Stomach (tissue), 9 donors: ENCODE data around the gene TRPM1. TPM values are rescaled to one million over a fixed set of nuclear protein-coding genes. Genes with fewer than 3 reads are reported as not detected.

ENCODE experiments used
- DNase-seq, 2 donors: peaks; one replicate each; pipeline versions ENCODE4 v3.0.0 to v3.0.0-alpha.2; 2013 to 2019
- H3K27ac ChIP-seq, 5 donors: fragments of 200-600 bp in 4 of 5; sonication (generic) in 4 of 5; one replicate each; pipeline ENCODE4 v1.5.1; 2013 to 2019; ENCODE audit warnings: mild to moderate bottlenecking in 1 of 5, moderate library complexity in 1 of 5
- H3K27me3 ChIP-seq, 3 donors: fragments of 200-600 bp; sonication (generic); one replicate each; pipeline ENCODE4 v1.5.1; 2017 to 2019; ENCODE audit warnings: mixed run types in 1 of 3
- H3K36me3 ChIP-seq, 4 donors: fragments of 200-600 bp; sonication (generic); 1 replicate in 3 of 4; 2 replicates in 1 of 4; pipeline ENCODE4 v1.5.1; 2016 to 2019
- H3K4me1 ChIP-seq, 4 donors: fragments of 200-600 bp; sonication (generic); one replicate each; pipeline ENCODE4 v1.5.1; 2016 to 2019
- H3K4me3 ChIP-seq, 4 donors: fragments of 200-600 bp; sonication (generic) in 3 of 4; one replicate each; pipeline ENCODE4 v1.5.1; 2016 to 2019; ENCODE audit warnings: mild to moderate bottlenecking in 1 of 4
- H3K9me3 ChIP-seq, 4 donors: fragments of 200-600 bp; sonication (generic); one replicate each; pipeline ENCODE4 v1.5.1; 2016 to 2019
- EP300 ChIP-seq: sonication (generic); formaldehyde crosslinking; IDR thresholded peaks from one replicate; pipeline ENCODE4 v1.6.1; 2017; ENCODE audit warnings: antibody characterized with exemption
- POLR2A ChIP-seq, 4 donors: fragments of 450-650 bp; IDR thresholded peaks; one replicate each; pipeline ENCODE4 v1.6.1; 2016; ENCODE audit warnings: antibody characterized with exemption in 4 of 4, control low read depth in 2 of 4, mild to moderate bottlenecking in 1 of 4, moderate library complexity in 1 of 4
- POLR2AphosphoS5 ChIP-seq, 3 donors: sonication (generic); formaldehyde crosslinking; IDR thresholded peaks; one replicate each; pipeline ENCODE4 v1.6.1; 2016; ENCODE audit warnings: antibody characterized with exemption in 3 of 3
- WGBS, 5 donors: extraction: QIAGEN DNeasy Blood & Tissue Kit in 3 of 5; methylation state at CpG; one replicate each; pipeline versions ENCODE4 v1.1.5 to v1.1.7; 2013 to 2018; 5-methylcytosine and 5-hydroxymethylcytosine counted together
- intact Hi-C: fragments of 100-400 bp; cut with DNase I; formaldehyde crosslinking; loops from one replicate; pipeline ENCODE4 v1.15.1; 2023; ENCODE audit warnings: low total_unique reads
- polyA plus RNA-seq, 3 donors: library from polyadenylated mRNA; stranded (reverse); fragments of 200-250 nt; gene quantifications; one replicate each; pipeline ENCODE4 v1.2.3, GENCODE V29; 2013
- total RNA-seq, 5 donors: library from RNA; depleted of rRNA; stranded (reverse); fragments of >200 nt; gene quantifications; one replicate each; pipeline versions ENCODE4 v1.1.0 to v1.2.3, GENCODE V29; 2014 to 2016
- TF ChIP-seq, protein P1 (sequence below), 7 experiments: fragments of 450-650 bp in 4 of 7; fragments of 200-600 bp in 3 of 7; sonication (generic) in 3 of 7; IDR thresholded peaks; one replicate each; pipeline ENCODE4 v1.5.1; 2016 to 2019; ENCODE audit warnings: antibody characterized with exemption in 7 of 7, control low read depth in 2 of 7, mild to moderate bottlenecking in 1 of 7
- donor health status: healthy with polysubstance abuse.
- donor health status: Bipolar disorder and iron deficiency.
- donor health status: healthy.

The TRPM1 gene
- total and polyA plus RNA-seq, 8 donors: 0.15 TPM; not detected in 7

DNA sequence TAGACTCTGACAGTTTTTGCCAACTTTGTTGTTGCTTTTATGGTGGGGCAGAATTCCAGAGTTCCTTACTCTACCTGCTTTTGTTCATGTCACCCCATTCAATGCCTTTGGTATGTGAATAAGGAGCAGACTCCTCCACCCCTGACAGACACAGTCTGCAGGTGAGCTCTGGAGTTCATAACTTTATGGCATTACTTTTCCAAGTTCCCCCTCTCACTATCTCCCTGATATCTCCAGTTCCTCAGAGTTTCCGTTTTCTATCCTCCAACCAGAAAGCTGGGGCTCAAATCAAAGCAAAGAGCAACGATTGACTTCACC, 87.0 kb downstream of the TRPM1 start:
- H3K27me3 ChIP-seq: no peaks in the 10 kb centered on the region
- peaks cover 0 to 7% (median 1%) of the 10 kb centered on the region in 4 donors for H3K4me1 ChIP-seq
- intact Hi-C loops: no loop called here
- H3K36me3 ChIP-seq: no peaks in the 10 kb centered on the region
- no peak for DNase-seq
- TF ChIP-seq POLR2AphosphoS5 (IDR thresholded peaks at IDR 0.05) (no peak), POLR2A (IDR thresholded peaks at IDR 0.05) (no peak)
- WGBS, 5 donors: 21 to 67% (median 36%) methylated on average over 2 of the region's 2 CpGs
- no peak overlapping the region for H3K4me3 ChIP-seq
- peaks cover 0 to 25% (median 14%) of the 10 kb centered on the region in 4 donors for H3K9me3 ChIP-seq
- H3K27ac ChIP-seq: peak overlapping the region in 3 of 5 donors; percentile 20 to 39 (median 38)

DNA sequence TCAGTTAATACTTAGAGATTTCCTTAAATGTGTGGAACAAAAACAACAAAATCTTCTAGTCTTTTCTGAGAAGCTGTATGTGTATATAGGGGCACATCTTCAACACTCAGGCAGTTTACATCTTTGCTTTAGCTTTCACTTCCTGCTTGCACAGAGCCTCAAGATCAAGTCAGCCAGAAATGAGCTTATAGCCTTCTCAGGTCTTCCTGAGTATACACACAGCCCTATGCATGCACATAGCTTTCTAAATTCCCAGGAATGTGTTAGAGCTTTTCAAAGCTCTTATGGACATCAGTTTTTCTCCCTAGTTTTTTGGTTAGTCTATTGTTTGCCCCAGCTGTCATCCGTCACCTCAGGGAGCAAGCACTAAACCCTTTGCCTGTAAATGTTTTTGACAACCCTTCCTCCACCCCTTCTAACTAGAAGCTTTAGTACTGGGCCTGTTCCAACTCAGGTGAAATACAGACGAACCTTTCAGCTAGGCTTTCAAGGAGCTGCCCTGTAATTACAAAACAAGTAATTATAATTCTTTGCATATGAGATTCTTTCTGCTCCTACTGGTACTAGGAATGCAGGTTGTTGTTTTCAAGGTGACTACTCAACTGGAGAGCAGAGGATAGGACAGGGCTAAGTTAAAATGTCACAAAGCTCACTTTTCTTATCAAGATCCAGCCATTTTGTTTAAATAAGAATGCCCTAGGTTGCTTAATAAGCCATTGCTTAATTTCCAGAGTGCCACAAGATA, 87.5 kb downstream of the TRPM1 start:
- WGBS, 5 donors: 25 to 48% (median 29%) methylated on average over 2 of the region's 2 CpGs
- DNase-seq: peak in 1 of 2 donors; percentile 35
- intact Hi-C loops: no loop called here
- Histone ChIP-seq H3K9me3 (peaks cover 0 to 25% (median 14%) of the 10 kb centered on the region in 4 donors), H3K36me3 (no peaks in the 10 kb centered on the region), H3K27me3 (no peaks in the 10 kb centered on the region), H3K27ac (peak overlapping the region in 2 of 5 donors; percentile 20 to 39), H3K4me3 (no peak overlapping the region), H3K4me1 (peaks cover 0 to 7% (median 1%) of the 10 kb centered on the region in 4 donors)
- TF ChIP-seq, protein P1, sequence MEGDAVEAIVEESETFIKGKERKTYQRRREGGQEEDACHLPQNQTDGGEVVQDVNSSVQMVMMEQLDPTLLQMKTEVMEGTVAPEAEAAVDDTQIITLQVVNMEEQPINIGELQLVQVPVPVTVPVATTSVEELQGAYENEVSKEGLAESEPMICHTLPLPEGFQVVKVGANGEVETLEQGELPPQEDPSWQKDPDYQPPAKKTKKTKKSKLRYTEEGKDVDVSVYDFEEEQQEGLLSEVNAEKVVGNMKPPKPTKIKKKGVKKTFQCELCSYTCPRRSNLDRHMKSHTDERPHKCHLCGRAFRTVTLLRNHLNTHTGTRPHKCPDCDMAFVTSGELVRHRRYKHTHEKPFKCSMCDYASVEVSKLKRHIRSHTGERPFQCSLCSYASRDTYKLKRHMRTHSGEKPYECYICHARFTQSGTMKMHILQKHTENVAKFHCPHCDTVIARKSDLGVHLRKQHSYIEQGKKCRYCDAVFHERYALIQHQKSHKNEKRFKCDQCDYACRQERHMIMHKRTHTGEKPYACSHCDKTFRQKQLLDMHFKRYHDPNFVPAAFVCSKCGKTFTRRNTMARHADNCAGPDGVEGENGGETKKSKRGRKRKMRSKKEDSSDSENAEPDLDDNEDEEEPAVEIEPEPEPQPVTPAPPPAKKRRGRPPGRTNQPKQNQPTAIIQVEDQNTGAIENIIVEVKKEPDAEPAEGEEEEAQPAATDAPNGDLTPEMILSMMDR (IDR thresholded peaks at IDR 0.05): no peak
- TF ChIP-seq POLR2A (IDR thresholded peaks at IDR 0.05) (no peak), EP300 (no peak), POLR2AphosphoS5 (IDR thresholded peaks at IDR 0.05) (no peak)

DNA sequence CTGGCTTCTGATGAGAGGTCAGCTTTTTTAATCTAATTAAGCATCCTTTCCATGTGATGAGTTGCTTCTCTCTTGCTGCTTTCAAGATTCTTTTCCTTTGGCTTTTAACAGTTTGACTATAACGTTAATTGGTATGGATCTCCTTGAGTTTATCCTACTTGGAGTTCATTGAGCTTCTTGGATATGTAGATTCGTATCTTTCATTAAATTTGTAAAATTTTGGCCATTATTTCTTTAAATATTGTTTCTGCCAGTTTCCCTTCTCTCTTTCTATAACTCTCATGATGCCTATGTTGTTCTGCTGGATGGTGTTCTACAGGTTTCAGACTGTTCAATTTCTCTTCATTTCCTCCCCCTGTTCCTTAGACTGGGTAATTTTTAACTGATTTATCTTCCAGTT, 89.1 kb downstream of the TRPM1 start:
- H3K27me3 ChIP-seq: no peaks in the 10 kb centered on the region
- no peaks in the 10 kb centered on the region for H3K36me3 ChIP-seq
- H3K9me3 ChIP-seq: peaks cover 0 to 25% (median 14%) of the 10 kb centered on the region in 4 donors
- intact Hi-C loops: no loop called here
- H3K27ac ChIP-seq: no peak overlapping the region
- TF ChIP-seq POLR2AphosphoS5 (IDR thresholded peaks at IDR 0.05): no peak
- TF ChIP-seq, protein P1 (IDR thresholded peaks at IDR 0.05): no peak
- no peak for TF ChIP-seq EP300
- no peak for TF ChIP-seq POLR2A (IDR thresholded peaks at IDR 0.05)
- no peak for DNase-seq
- H3K4me1 ChIP-seq: peaks cover 0 to 7% (median 1%) of the 10 kb centered on the region in 4 donors
- WGBS, 5 donors: 69 to 94% (median 91%) methylated on average over 2 of the region's 2 CpGs
- H3K4me3 ChIP-seq: no peak overlapping the region

DNA sequence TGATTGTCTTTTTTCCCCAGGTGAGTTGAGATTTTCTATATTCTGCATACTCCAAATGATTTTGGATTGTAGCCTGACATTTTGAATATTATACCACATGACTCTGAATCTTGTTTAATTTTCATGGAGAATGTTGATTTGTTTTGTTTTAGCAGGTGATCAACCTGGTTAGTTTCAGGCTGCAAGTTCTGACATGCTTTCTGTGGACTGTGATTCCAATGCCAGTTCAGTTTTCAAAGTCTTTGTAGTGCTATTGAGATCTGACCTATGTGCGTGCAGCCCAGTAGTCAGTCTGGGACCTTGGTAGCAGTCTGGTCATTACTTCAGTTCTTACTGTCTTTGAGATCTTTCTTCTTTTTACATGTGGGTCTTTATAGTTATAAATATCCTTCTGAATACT, 91.5 kb downstream of the TRPM1 start:
- no peaks in the 10 kb centered on the region for H3K27me3 ChIP-seq
- no peak overlapping the region for H3K27ac ChIP-seq
- no peaks in the 10 kb centered on the region for H3K36me3 ChIP-seq
- intact Hi-C loops: no loop called here
- no peak overlapping the region for H3K4me3 ChIP-seq
- 85 to 97% (median 93%) methylated on average over 1 of the region's 1 CpG for WGBS, 5 donors
- TF ChIP-seq, protein P1 (IDR thresholded peaks at IDR 0.05): no peak
- TF ChIP-seq POLR2A (IDR thresholded peaks at IDR 0.05) (no peak), POLR2AphosphoS5 (IDR thresholded peaks at IDR 0.05) (no peak), EP300 (no peak)
- H3K4me1 ChIP-seq: peaks cover 0 to 7% (median 2%) of the 10 kb centered on the region in 4 donors
- DNase-seq: no peak
- peaks cover 0 to 25% (median 14%) of the 10 kb centered on the region in 4 donors for H3K9me3 ChIP-seq

DNA sequence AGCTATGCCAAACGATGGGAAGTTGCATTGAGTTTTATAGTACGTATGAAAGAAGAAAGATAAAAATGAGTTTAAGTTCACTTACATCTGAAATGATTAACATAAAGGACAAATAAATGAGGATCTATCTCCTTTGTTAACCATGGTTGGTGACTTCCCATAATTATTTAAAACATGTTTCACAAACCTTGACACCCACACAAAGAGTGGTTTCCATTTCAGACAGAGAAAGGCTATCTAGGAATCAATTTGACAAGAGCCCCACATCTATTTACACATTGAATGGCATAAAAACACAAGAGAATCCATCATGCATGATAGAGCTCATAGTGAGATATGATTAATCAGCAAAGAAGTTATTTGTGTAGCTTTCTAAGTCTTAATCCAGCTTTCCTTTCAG, 95.9 kb downstream of the TRPM1 start:
- DNase-seq: no peak
- no peak overlapping the region for H3K27ac ChIP-seq
- no peaks in the 10 kb centered on the region for H3K9me3 ChIP-seq
- peaks cover 0 to 10% (median 0%) of the 10 kb centered on the region in 4 donors for H3K4me1 ChIP-seq
- TF ChIP-seq EP300: no peak
- TF ChIP-seq, protein P1 (IDR thresholded peaks at IDR 0.05): no peak
- TF ChIP-seq POLR2A (IDR thresholded peaks at IDR 0.05): no peak
- TF ChIP-seq POLR2AphosphoS5 (IDR thresholded peaks at IDR 0.05): no peak
- H3K27me3 ChIP-seq: peaks cover 0 to 4% (median 0%) of the 10 kb centered on the region in 3 donors
- H3K36me3 ChIP-seq: no peaks in the 10 kb centered on the region
- intact Hi-C loops: no loop called here
- 46 to 70% (median 57%) methylated on average over 2 of the region's 2 CpGs for WGBS, 5 donors
- H3K4me3 ChIP-seq: no peak overlapping the region
